Stomach smooth muscle (tissue), 2 donors: Measurements from ENCODE around the gene TEDC2.

Source experiments
- H3K27ac ChIP-seq: one replicate; pipeline ENCODE4 v1.7.0; 2013; ENCODE audit warnings: mild to moderate bottlenecking, low read length, inconsistent platforms
- H3K27me3 ChIP-seq, 2 donors: one replicate each; pipeline ENCODE4 v1.7.0; 2013; ENCODE audit warnings: low read length in 2 of 2; ENCODE audit not compliant: insufficient read depth in 2 of 2, control insufficient read depth in 1 of 2
- H3K36me3 ChIP-seq, 2 donors: one replicate each; pipeline ENCODE4 v1.7.0; 2013; ENCODE audit warnings: low read length in 2 of 2; ENCODE audit not compliant: control insufficient read depth in 2 of 2, insufficient read depth in 2 of 2
- H3K4me1 ChIP-seq: one replicate; pipeline ENCODE4 v1.7.0; 2013; ENCODE audit warnings: low read length; ENCODE audit not compliant: control insufficient read depth, insufficient read depth
- H3K4me3 ChIP-seq, 2 donors: one replicate each; pipeline ENCODE4 v1.7.0; 2013; ENCODE audit warnings: low read length in 2 of 2
- H3K9ac ChIP-seq, 2 donors: one replicate each; pipeline ENCODE4 v1.7.0; 2013; ENCODE audit warnings: low read length in 2 of 2, mild to moderate bottlenecking in 1 of 2
- H3K9me3 ChIP-seq, 2 donors: one replicate each; pipeline ENCODE4 v1.7.0; 2013; ENCODE audit warnings: low read length in 2 of 2; ENCODE audit not compliant: control insufficient read depth in 2 of 2
- donor health status: healthy.
- donor health status: Pancreatic carcinoma.

TEDC2 gene, protein sequence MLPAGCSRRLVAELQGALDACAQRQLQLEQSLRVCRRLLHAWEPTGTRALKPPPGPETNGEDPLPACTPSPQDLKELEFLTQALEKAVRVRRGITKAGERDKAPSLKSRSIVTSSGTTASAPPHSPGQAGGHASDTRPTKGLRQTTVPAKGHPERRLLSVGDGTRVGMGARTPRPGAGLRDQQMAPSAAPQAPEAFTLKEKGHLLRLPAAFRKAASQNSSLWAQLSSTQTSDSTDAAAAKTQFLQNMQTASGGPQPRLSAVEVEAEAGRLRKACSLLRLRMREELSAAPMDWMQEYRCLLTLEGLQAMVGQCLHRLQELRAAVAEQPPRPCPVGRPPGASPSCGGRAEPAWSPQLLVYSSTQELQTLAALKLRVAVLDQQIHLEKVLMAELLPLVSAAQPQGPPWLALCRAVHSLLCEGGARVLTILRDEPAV

DNA sequence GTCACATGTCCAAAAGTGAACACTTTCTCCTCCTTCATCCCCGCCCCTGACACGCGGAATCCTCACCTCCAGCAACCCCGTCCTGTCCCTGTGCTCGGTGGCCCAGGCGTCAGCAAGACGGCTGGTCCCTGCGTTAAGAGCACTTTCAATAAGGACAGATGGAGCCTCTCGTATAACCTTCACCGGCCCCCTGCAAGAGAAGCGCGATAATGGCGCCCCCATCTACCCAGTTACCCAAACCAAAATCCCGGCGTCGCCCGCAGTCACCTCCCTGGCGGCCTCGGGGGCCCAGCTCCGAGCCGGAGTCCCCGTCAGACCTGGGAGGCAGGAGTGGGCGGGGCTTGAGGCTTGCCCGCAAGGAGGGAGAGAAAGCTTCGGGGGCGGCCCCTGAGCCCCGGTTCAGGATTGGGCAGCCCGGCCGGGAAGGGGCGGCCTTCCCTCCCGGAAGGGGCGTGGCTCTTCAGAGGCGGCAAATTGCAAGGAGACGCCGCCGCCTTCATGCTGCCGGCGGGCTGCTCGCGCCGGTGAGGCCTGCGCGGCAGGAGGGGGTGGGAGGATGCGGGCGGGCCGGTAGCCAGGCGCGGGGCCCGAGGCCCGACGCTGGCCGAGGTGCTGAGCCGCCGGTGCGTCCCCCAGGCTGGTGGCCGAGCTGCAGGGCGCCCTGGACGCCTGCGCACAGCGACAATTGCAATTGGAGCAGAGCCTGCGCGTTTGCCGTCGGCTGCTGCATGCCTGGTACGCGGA is at the start of gene TEDC2:
Gene TEDC2, plus strand, starts transcription at position 463 of the 744 bp plus-strand sequence. Its CDS starts 36 bp downstream, at position 499.
- no peaks in the 10 kb centered on the region for H3K27me3 ChIP-seq
- no peak within 1 kb of the TSS for H3K27ac ChIP-seq
- peaks cover 0 to 5% of the 10 kb centered on the region in 2 donors for H3K36me3 ChIP-seq
- H3K9me3 ChIP-seq, result no peaks in the 10 kb centered on the region
- peaks cover 16% of the 10 kb centered on the region for H3K4me1 ChIP-seq
- H3K4me3 ChIP-seq, result peak within 1 kb of the TSS; percentile 63 to 83
- peak within 1 kb of the TSS; percentile 50 to 72 for H3K9ac ChIP-seq

DNA sequence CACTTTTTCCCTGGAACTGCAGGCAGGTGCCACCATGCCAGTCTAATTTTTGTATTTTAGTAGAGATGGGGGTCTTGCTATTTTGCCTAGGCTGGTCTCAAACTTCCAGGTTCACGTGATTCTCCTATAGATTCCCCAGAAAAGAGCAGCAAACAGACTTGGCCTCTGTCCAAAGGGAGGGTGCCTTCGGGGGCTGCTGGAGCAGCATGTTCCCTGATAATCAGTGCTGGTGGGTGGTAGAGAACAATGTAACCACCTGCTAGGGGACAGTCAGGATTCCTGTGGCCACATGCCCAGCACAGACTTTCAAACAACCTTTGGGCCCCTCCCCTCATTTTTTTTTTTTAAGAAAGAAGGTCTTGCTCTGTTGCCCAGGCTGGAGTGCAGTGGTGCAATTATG is 44.8 kb upstream of the TEDC2 start:
- Histone ChIP-seq H3K4me3 (no peak overlapping the region), H3K36me3 (no peaks in the 10 kb centered on the region)

DNA sequence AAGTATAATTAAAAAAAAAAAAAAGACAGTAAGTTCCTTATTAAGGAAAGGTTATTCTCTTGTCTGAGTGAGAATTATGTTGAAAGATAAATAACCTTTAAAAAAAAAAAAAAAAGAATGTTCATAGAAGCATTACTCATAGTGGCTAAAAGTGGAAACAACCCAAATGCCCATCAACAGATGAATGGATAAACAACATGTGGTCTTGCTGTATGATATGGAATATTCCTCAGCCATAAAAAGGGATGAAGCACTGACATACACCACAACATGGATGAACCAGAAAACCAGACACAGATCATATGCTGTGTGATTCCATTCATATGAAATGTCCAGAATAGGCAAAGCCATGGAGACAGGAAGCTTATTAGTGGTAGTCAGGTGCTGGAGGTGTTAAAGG is 39.9 kb upstream of the TEDC2 start:
- H3K36me3 ChIP-seq, result no peaks in the 10 kb centered on the region

More for the DNA sequence above, 44.8 kb upstream of the TEDC2 start:
- Histone ChIP-seq H3K9me3 (no peaks in the 10 kb centered on the region), H3K27ac (no peak overlapping the region), H3K27me3 (peaks cover 0 to 2% of the 10 kb centered on the region in 2 donors), H3K9ac (no peak overlapping the region), H3K4me1 (no peaks in the 10 kb centered on the region)

DNA sequence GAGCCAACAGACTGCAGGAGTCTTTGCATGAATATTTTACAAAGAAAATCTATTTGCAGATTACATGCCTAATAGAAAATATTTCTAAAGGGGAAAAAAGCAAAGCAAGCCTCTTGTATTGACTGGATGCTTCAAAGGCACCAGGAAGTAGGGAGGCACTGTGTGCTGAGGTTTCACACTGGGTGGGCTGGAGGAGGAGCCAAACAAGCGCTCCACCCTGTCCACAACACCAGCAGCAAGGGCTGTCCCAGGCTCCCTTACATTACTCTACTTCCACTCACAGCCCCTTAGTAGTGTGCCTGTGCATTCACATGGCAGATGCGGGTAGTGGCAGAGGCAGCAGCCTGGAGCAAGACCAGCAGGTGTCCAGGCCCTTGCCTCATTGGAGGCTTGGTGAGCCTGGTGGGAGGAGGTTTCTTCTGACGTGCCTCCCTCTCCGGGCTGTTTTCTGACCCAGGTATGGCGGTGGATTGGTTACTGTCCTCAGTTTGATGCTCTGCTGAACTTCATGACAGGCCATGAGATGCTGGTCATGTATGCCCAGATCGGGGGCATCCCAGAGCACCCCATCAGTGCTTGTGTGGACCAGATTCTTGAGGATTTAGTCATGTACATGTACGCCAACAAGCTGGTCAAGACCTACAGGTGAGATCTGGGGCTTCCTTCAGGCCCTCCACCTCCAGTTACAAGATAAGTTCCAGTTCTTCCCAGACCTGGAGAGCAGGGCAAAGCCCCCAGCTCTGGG is 37.6 kb upstream of the TEDC2 start:
- Histone ChIP-seq H3K9me3 (no peaks in the 10 kb centered on the region), H3K27ac (no peak overlapping the region), H3K9ac (no peak overlapping the region), H3K27me3 (no peaks in the 10 kb centered on the region), H3K36me3 (no peaks in the 10 kb centered on the region), H3K4me3 (no peak overlapping the region), H3K4me1 (no peaks in the 10 kb centered on the region)

More for the DNA sequence above, 39.9 kb upstream of the TEDC2 start:
- Histone ChIP-seq H3K27ac (no peak overlapping the region), H3K27me3 (peaks cover 0 to 2% of the 10 kb centered on the region in 2 donors), H3K9ac (no peak overlapping the region), H3K9me3 (no peaks in the 10 kb centered on the region), H3K4me1 (no peaks in the 10 kb centered on the region), H3K4me3 (no peak overlapping the region)

DNA sequence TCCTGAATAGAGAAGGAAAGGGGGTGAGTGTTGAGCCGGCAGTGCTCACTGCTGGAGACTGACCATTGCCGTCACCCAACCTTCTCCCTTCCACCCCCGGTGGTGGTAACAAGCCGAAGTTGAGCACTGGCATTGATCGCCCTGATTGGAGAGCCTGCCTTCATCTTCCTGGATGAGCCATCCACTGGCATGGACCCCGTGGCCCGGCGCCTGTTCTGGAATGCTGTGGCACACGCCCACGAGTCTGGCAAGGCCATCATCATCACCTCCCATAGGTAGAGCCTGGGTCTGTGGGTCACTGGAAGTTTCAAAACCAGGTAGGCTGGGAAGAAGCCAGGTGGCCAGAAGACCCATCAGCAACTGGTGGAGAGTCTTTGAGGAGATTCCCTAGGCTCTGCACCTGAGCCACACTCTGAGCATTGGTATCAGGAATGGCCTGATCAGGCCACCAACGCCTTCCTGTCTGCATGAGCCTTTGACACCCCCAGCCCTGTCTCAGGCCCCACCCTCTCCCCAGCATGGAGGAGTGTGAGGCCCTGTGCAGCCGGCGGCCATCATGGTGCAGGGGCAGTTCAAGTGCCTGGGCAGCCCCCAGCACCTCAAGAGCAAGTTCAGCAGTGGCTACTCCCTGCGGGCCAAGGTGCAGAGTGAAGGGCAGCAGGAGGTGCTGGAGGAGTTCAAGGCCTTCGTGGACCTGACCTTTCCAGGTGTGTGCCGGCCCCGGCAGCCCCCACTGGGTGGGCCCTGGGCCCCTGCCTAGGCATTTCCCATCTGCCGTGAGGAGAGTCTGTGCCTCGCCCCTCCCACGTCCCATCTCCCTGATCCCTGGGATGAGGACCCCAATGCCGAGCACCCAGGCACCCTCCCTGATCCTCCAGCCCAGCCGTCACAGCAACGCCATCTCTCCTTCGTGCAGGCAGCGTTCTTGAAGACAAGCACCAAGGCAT is 35.6 kb upstream of the TEDC2 start:
- Histone ChIP-seq H3K4me3 (no peak overlapping the region), H3K27ac (no peak overlapping the region), H3K36me3 (no peaks in the 10 kb centered on the region), H3K27me3 (no peaks in the 10 kb centered on the region), H3K4me1 (peaks cover 8% of the 10 kb centered on the region), H3K9ac (no peak overlapping the region), H3K9me3 (no peaks in the 10 kb centered on the region)

DNA sequence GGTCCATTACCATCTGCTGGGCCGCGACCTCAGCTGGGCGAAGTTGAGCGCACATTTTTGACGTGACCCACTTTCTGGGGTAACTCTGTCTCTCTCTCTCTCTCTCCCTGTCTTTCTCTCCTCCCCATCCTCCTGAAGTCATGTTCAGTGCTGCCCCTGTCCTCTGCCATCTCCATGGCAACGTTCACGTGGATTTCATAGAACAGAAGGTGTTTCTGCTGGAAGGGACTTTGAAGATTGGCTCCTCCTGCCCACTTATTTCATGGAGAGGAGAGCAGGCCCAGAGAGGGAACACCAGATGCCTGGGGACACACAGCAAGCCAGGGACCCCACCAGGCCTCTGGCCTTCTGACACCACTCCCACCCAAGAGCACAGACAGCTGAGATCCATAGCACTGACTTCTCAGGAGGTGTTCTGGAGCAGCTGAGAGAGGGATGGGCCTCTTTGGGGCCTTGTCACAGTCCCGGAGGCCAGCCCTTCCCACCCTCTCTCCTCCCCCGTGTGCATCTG is 34.8 kb upstream of the TEDC2 start:
- Histone ChIP-seq H3K4me1 (peaks cover 11% of the 10 kb centered on the region), H3K9ac (no peak overlapping the region), H3K27ac (no peak overlapping the region), H3K9me3 (no peaks in the 10 kb centered on the region), H3K4me3 (no peak overlapping the region), H3K36me3 (no peaks in the 10 kb centered on the region), H3K27me3 (no peaks in the 10 kb centered on the region)

DNA sequence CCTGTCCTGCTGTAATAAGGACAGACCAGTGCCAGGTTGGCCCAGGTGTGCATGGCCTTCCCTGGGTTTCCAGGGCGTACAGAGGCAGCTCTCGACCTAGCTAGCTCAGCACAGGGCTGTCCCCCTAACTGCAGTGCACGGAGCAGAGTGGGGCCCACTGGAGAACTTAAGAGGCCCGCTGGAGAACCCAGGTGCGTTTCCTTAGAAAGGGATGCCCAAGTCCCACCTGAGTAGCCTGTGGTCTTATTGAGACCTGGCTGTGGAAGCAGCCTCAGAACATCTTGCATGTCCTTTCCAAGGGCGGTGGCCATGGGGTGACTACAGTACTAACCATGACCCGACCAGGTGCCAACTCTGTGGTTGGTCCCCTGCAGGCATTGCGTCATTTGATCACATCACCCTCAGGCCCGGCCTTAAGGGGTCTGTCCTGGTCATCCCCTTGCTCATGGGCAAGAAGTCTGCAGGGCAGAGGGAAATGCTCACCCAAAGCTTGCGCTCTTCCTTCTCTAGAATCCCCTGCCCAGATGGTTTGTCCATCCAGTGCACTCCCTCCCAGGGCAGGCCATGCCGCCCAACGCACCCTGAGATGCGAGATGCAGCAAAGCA is 34.0 kb upstream of the TEDC2 start:
- H3K4me1 ChIP-seq, result peaks cover 14% of the 10 kb centered on the region
- no peaks in the 10 kb centered on the region for H3K36me3 ChIP-seq
- H3K9me3 ChIP-seq, result no peaks in the 10 kb centered on the region
- H3K4me3 ChIP-seq, result no peak overlapping the region
- H3K9ac ChIP-seq, result no peak overlapping the region
- H3K27ac ChIP-seq, result no peak overlapping the region
- no peaks in the 10 kb centered on the region for H3K27me3 ChIP-seq

DNA sequence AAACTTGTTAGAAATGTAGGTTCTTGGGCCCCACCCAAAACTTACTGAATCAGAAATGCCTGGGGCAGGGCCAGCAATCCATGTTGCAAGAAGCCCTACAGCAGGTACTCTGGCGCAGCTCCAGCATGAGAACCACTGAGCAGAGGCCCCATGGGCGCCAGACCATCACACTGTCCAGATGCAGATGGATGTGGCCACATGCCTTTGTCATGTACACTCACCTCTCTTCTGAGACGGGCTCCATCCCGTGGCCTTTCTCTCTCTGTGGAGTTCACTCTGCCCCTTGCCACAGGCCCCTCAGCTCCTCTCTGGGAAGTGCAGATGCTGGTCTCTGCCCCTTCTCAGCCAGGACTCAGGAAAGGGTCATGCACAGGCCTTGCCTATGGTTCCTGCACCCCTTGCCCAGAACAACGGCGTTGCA is 33.0 kb upstream of the TEDC2 start:
- no peak overlapping the region for H3K9ac ChIP-seq
- no peak overlapping the region for H3K27ac ChIP-seq
- H3K4me3 ChIP-seq, result no peak overlapping the region
- peaks cover 14% of the 10 kb centered on the region for H3K4me1 ChIP-seq
- H3K27me3 ChIP-seq, result no peaks in the 10 kb centered on the region
- H3K9me3 ChIP-seq, result no peaks in the 10 kb centered on the region
- no peaks in the 10 kb centered on the region for H3K36me3 ChIP-seq

DNA sequence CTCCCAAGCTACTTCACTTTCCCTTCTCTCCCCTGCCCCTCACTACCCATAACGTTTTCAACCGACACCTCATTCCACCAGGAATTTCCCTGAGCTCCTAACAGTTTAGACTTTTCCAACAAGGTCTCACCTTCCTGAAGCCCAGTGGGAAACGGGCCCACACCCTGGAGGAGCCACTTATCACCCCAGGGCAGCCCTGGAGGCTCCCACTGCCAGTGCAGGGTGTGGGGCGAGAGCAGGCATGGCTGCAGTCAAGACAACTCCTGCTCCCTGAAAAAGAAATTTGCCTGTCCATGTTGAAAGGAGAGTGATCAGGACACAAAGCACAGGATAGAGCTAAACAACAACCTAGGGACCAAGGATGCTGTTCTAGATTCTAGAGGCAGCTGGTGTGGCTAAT is 32.4 kb upstream of the TEDC2 start:
- Histone ChIP-seq H3K9me3 (no peaks in the 10 kb centered on the region), H3K4me1 (peaks cover 14% of the 10 kb centered on the region), H3K36me3 (no peaks in the 10 kb centered on the region), H3K27ac (no peak overlapping the region), H3K4me3 (no peak overlapping the region), H3K27me3 (no peaks in the 10 kb centered on the region), H3K9ac (no peak overlapping the region)
